IPS-15b (cell line): Measurements from ENCODE around the gene DPM2.
A peak's percentile ranks its signal among the peaks of the same experiment; 100 is the strongest.

Experiments
- H3K27me3 ChIP-seq: one replicate; pipeline ENCODE4 v1.6.1; 2013; ENCODE audit warnings: low read length; ENCODE audit not compliant: control insufficient read depth, insufficient read depth
- H3K36me3 ChIP-seq: one replicate; pipeline ENCODE4 v1.6.1; 2013; ENCODE audit warnings: low read length; ENCODE audit not compliant: control insufficient read depth, insufficient read depth
- H3K4me1 ChIP-seq: one replicate; pipeline ENCODE4 v1.6.1; 2013; ENCODE audit warnings: mild to moderate bottlenecking, low read length; ENCODE audit not compliant: control insufficient read depth, insufficient read depth
- H3K4me3 ChIP-seq: one replicate; pipeline ENCODE4 v1.5.1; 2013; ENCODE audit warnings: low read depth, low read length
- H3K9ac ChIP-seq: one replicate; pipeline ENCODE4 v1.6.1; 2013; ENCODE audit warnings: low read depth, mild to moderate bottlenecking, low read length
- H3K9me3 ChIP-seq: one replicate; pipeline ENCODE4 v1.6.1; 2013; ENCODE audit warnings: mild to moderate bottlenecking, low read length; ENCODE audit not compliant: control insufficient read depth, insufficient read depth

DPM2 gene

GRCh38 chr9:127907867-127908659, 29.6 kb downstream of the DPM2 start:
- no peaks in the 10 kb centered on the region for H3K9me3 ChIP-seq
- H3K27me3 ChIP-seq: no peaks in the 10 kb centered on the region
- no peaks in the 10 kb centered on the region for H3K36me3 ChIP-seq
- H3K9ac ChIP-seq: no peak overlapping the region
- peaks cover 10% of the 10 kb centered on the region for H3K4me1 ChIP-seq
- no peak overlapping the region for H3K4me3 ChIP-seq

- Histone ChIP-seq H3K9me3 (no peaks in the 10 kb centered on the region), H3K36me3 (no peaks in the 10 kb centered on the region), H3K9ac (no peak overlapping the region), H3K4me3 (no peak overlapping the region), H3K27me3 (no peaks in the 10 kb centered on the region), H3K4me1 (peaks cover 10% of the 10 kb centered on the region)
Measured at GRCh38 chr9:127905788-127906191, 31.9 kb downstream of the DPM2 start.

- Histone ChIP-seq H3K4me3 (no peak overlapping the region), H3K4me1 (peaks cover 10% of the 10 kb centered on the region), H3K9me3 (no peaks in the 10 kb centered on the region), H3K36me3 (no peaks in the 10 kb centered on the region), H3K27me3 (peaks cover under 1% of the 10 kb centered on the region), H3K9ac (no peak overlapping the region)
Measured at GRCh38 chr9:127905004-127905728, 32.5 kb downstream of the DPM2 start.

- Histone ChIP-seq H3K9me3 (no peaks in the 10 kb centered on the region), H3K36me3 (no peaks in the 10 kb centered on the region), H3K9ac (no peak overlapping the region), H3K27me3 (peaks cover 6% of the 10 kb centered on the region), H3K4me3 (no peak overlapping the region), H3K4me1 (peaks cover 14% of the 10 kb centered on the region)
Measured at GRCh38 chr9:127904561-127905003, 33.1 kb downstream of the DPM2 start.

GRCh38 chr9:127903557-127904475, 33.8 kb downstream of the DPM2 start:
- Histone ChIP-seq H3K4me3 (peak overlapping the region; percentile 18), H3K36me3 (no peaks in the 10 kb centered on the region), H3K27me3 (peaks cover 6% of the 10 kb centered on the region), H3K9ac (no peak overlapping the region), H3K9me3 (no peaks in the 10 kb centered on the region), H3K4me1 (peaks cover 14% of the 10 kb centered on the region)

GRCh38 chr9:127899128-127899943, 38.3 kb downstream of the DPM2 start, which contains the start of gene ST6GALNAC6:
Gene ST6GALNAC6, minus strand, starts transcription at chr9:127899603. Its CDS starts 1,622 bp downstream, at chr9:127897981.
- Histone ChIP-seq H3K4me1 (peaks cover 17% of the 10 kb centered on the region), H3K27me3 (peaks cover 8% of the 10 kb centered on the region), H3K9ac (peak within 1 kb of the TSS; percentile 47), H3K4me3 (peak within 1 kb of the TSS; percentile 79), H3K9me3 (no peaks in the 10 kb centered on the region), H3K36me3 (peaks cover 11% of the 10 kb centered on the region)

GRCh38 chr9:127898433-127899127, 39.1 kb downstream of the DPM2 start:
- H3K9ac ChIP-seq: peak overlapping the region; percentile 47
- no peaks in the 10 kb centered on the region for H3K9me3 ChIP-seq
- H3K36me3 ChIP-seq: peaks cover 13% of the 10 kb centered on the region
- H3K4me3 ChIP-seq: peak overlapping the region; percentile 73
- H3K4me1 ChIP-seq: peaks cover 10% of the 10 kb centered on the region
- H3K27me3 ChIP-seq: peaks cover 8% of the 10 kb centered on the region

- no peaks in the 10 kb centered on the region for H3K9me3 ChIP-seq
- H3K9ac ChIP-seq: peak overlapping the region; percentile 41
- H3K36me3 ChIP-seq: peaks cover 18% of the 10 kb centered on the region
- H3K27me3 ChIP-seq: peaks cover 8% of the 10 kb centered on the region
- H3K4me3 ChIP-seq: peak overlapping the region; percentile 18
- peaks cover 10% of the 10 kb centered on the region for H3K4me1 ChIP-seq
Measured at GRCh38 chr9:127897193-127897692, 40.4 kb downstream of the DPM2 start.

GRCh38 chr9:127896395-127897192, 41.1 kb downstream of the DPM2 start:
- H3K4me3 ChIP-seq: no peak overlapping the region
- H3K9me3 ChIP-seq: no peaks in the 10 kb centered on the region
- H3K27me3 ChIP-seq: peaks cover 8% of the 10 kb centered on the region
- peaks cover 18% of the 10 kb centered on the region for H3K36me3 ChIP-seq
- peak overlapping the region; percentile 41 for H3K9ac ChIP-seq
- H3K4me1 ChIP-seq: peaks cover 10% of the 10 kb centered on the region

- Histone ChIP-seq H3K9ac (no peak overlapping the region), H3K4me3 (no peak overlapping the region)
Measured at GRCh38 chr9:127895811-127896210, 41.8 kb downstream of the DPM2 start.

More at GRCh38 chr9:127895811-127896210, 41.8 kb downstream of the DPM2 start:
- H3K4me1 ChIP-seq: peaks cover 10% of the 10 kb centered on the region
- H3K9me3 ChIP-seq: no peaks in the 10 kb centered on the region
- peaks cover 8% of the 10 kb centered on the region for H3K27me3 ChIP-seq
- peaks cover 20% of the 10 kb centered on the region for H3K36me3 ChIP-seq
